HG03025 (cell line): ENCODE results near the gene MYBBP1A.

Experiments used
- ATAC-seq: cut with Tn5 transposase; IDR thresholded peaks from one replicate; pipeline ENCODE4 v1.9.1; 2021; ENCODE audit warnings: mild to moderate bottlenecking, moderate library complexity; ENCODE audit not compliant: unreplicated experiment, low FRiP score

The MYBBP1A gene

DNA sequence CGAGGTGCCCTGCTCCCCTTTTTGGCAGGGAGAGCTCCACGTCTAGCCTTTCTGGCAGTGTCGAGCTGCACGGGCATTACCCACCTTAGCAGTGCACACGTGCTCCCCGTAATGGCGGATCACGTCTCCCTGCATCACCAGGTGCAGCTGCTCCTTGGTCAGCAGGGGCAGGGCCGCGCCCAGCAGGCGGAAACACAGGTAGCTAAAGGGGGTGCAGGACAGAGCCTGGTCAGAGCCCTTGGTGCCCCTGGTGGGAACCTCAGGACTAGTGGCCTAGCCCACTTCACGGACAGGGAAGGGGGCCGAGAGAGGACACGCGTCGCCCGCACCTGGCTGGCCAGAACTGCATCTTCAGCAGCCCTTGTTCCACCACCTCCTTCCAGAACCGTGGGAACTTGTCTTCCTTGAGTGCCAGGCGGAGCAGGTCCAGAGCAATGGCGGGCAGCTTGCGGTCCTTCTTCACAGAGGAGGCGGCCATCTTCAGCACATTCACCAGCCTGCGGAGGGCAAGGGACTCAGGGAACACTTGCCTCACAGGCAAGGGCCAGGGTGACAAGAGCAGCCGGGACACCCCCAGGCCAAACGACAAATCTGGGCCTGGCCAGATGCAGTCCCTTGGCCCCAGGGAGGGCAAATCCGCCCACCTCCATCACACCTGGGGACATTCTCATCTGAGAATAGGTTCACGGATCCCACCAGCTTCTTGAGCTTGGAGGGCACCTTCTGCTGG is 3.2 kb downstream of the MYBBP1A start:
- no peak for ATAC-seq

DNA sequence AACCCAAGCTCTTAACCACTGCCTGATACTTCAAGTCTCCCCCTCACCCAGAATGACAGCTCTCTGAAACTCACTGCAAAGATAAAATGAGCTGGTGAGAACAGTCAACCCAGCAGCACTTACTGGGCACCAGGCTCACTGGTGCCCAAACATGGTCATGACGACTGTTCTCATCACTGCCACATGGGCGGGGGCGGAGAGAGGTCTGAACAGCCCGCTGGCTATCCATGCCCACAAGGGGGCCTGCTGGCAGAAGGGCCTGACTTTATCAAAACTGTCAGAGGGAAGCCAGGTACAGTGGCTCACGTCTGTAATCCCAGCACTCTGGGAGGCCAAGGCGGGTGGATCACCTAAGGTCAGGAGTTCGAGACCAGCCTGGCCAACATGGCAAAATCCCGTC is 4.0 kb downstream of the MYBBP1A start:
- ATAC-seq: no peak

DNA sequence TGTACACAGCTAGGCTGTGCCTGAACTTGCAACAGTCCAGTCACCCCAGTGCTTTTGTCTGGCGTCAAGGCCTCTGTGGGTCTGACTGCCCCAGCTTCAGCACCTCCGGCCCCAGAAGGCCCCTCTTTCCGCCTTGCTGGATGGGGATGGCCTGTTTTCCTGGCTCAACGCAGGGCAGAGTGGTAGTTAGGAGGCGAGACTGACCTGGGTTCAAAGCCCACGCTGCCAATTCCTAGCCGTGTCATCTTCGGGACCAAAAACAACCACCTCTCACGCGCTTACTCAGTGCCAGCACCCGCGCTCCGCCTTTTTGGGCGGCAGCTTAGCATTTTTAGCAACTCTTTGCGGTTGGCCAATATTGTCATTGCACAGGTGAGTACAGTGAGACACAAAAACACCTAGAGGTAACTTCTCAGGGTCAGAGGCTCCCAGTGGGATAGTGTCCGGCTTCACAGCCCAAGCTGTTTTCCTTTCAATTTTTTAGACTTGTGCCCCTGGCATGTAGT is 4.6 kb downstream of the MYBBP1A start:
- no peak for ATAC-seq

DNA sequence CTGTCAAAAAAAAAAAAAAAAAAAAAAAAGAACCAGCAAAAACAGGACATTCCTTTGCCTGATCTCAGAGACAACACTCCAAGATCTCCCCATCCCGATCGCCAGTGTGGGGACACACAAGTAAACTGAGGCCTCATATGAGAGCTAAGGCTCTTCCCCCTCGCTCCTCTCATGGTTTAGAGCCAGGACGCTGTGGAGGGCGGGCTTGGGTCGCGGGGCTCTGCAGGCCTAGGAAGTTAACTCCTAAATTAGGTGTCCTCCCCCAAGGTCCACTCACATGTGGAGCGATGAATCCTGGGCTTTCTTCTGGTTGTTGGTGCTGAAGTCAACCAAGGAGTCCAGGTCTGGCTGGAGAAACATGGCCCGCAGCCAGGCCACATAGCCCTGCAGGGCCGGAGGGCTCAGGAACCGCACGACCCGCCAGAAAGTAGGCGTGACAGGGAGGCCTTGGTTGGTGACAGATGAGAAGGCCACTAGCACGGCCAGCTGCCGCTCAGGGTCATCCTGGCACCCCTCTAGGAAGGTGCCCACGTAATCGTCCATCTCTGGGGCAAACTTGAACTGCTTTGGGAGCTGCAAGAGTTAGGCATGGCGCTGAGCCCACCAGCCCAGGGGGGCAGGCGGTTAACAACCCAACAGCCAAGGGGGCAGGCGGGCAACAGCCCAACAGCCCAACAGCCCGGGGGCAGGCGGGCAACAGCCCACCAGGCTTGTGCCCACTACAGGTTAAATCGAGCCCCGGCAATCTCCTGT is 5.2 kb downstream of the MYBBP1A start:
- ATAC-seq: no peak

DNA sequence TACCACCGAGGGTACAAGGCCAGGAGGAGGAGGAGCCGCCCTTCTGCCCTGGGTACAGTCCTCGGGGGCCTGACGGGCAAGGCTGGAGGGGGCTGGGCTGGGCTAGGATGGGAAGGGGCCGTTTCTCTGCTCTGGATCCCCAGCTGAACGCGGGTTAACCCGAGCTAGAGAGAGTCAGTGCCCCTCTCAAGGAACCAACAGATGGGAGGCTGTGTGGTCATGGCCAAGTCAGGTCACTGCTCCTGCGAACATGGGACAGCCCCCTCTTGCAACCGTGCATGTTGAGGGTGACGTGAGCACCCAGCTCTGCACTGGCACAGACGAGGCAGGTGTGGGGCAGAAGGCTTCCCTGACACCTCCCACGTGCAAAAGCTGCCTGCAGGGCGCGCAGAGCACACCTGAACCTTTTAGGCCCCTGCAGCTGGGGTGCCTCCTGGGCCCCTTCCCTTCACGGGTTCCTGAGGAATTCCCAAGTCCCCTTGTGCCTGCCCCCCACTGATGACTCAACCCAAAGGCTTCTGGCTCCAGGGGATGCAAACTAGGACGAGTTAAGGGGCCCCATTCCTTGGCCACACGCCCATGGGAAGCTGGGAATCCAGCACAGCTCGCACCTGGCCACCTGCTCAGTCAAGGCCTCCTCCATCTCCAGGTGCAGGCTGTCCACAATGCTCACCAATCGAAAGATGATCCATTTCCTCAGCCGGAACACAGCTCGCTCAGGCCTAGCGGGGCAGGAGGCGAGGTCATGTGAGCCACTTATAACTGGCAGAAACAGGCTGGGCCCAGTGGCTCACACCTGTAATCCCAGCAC is 6.3 kb downstream of the MYBBP1A start:
- ATAC-seq: no peak

DNA sequence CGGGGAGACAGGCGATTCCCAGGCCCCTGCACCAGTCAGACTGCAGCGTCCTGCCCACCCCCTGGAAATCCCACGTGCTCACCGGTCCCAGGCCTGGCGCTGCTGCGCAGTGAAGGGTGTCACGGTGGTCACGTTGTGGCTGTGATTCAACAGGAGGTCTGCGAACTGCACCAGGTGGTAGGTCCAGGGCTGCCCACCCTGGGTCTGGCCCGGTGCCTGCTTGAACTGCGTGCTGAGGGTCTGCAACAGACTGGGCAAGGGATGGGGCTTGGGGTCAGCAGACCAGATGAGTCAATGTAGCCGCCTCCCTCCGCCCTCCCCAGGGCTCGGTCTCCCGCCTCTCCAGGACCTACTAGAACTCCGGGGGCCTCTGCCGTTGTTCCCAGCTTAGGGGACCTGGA is 7.1 kb downstream of the MYBBP1A start:
- ATAC-seq: no peak

DNA sequence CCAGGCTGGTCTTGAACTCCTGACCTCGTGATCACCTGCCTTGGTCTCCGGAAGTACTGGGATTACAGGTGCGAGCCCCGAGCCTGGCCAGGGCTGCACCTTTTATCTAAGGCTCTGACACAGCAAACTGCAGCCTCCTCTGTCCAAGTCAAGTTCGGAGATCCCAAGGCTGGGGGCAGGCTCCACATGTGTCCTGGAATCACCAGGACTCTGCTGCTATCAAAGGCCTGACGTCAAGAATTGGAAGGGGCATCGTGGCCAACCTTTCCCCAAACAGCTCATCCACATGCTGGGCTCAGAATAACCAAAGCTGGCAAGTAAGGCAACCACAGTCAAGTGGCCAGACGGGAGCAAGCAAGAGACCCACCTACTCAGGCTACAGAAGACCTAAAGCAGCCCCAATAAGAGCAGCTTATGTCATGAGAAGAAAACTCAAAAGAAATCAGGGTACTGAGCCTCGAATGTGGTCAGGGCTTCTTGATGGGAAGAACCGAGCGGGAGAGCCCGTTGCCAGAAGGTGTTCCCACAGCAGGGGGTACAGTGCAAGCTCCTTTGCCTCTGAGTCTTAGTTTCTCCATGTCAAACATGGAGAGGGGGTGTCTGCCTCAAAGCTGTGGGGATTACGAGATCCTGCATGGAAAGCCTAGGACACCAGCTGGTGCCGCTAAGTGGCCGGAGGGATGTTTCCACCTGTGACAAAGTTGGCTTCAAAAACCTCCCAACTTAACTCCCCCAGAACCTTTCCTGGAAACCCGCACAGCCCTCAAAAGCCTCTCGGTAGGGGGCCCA is 7.9 kb downstream of the MYBBP1A start:
- ATAC-seq: no peak

DNA sequence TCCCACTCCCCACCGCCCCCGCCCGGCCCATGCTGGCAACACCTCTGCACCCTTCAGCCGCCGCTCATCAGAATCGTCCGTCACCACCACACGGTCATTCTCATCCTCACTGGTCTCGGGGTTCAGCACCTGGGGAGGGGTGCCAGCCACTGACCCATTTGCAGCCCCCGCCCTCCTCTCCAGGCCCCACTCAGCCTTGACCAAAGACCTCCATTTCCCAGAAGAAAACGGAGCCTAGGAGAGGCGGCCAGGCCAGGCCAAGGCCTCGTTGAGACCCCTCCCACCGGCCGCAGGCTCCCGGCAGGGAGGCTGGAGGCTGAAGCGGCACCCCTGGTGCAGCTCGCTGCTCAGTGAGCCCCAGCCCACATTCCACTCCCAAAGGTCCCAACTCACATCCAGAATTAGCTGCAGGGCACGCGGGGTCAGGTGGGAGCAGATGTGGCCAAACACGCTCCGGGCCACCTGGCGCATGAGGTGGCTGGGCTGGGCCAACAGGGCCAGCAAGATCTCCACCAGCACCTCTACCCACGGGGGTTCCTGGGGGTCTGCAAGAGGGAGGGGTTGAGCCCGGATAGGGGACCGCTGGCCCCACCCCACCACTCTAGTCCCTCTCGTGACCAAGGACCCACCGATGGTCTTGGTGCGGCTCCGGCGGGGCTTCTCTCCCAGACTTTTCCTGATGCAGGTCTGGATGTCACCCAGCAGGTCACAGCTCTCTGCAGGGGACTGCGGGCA is 9.8 kb downstream of the MYBBP1A start:
- no peak for ATAC-seq

DNA sequence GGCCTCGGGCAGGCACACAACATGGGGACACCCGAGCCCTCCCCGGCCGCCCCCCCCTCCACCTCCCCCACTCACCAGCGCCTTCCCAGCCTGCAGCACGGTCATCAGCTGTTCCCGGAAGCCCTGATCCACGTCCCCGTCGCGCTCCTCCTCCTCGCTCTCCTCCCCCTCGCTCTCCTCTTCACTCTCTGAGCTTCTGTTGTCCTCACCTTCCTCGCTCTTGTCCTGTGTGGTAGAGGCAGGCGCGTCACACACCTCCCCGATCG is 10.3 kb downstream of the MYBBP1A start:
- no peak for ATAC-seq

DNA sequence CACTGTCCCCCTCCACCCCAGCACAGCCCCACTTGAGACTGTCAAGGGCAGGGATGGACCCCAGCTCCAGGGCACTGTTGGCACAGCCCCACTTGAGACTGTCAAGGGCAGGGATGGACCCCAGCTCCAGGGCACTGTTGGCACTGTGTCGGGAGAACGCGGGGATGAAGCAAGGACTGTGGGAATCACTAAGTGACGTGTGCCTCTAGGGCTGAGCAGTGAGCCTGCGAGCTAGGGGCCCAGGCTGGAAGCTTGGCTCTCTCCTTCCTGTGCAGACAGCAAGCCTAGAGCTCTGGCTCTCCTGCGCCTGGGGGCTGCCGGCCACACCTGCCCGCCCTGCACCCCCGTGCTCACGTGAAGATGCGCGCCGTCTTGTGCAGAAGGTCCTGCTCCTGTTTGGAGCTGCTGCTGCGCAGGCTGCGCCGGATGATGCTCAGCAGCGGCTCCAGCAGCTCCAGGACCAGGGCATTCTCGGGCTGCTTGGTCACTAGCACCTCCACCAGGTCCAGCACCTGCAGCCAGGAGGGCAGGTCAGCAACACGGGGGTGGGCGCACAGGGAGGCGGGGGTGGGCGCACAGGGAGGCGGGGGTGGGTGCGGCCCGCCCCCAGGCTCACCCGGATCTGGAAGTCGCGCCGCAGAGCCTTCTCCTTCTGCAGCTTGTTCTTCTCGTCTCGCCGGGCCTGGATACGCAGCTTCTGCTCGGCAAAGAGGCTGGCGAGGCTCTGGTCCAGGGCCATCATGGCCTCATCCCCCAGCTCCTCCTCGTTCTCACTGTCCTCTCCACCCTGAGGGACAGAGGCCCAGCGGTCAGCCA is 10.8 kb downstream of the MYBBP1A start:
- no peak for ATAC-seq

DNA sequence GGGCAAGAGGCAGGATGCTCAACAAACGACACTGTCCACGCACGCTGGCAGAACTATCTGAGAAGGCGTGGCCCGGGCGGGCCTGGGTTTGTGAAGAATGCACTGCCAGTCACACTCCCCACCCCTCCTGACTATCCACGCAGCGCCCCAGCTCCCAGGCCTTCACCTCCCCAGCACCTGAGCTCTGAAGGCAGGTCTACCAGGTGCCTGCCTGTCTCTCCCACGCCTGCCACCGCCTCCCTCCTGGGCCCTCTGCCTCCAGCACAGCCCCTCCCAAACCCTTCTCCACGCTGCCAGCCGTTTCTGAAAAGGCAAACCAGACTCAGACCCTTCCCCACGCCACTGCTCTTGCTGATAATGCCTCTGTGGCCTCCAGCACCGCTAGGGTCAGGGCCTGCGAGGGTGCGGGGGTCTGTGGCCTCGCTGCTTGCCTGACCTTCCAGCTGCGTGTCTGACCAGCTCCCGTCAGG is 11.6 kb downstream of the MYBBP1A start:
- ATAC-seq: no peak

DNA sequence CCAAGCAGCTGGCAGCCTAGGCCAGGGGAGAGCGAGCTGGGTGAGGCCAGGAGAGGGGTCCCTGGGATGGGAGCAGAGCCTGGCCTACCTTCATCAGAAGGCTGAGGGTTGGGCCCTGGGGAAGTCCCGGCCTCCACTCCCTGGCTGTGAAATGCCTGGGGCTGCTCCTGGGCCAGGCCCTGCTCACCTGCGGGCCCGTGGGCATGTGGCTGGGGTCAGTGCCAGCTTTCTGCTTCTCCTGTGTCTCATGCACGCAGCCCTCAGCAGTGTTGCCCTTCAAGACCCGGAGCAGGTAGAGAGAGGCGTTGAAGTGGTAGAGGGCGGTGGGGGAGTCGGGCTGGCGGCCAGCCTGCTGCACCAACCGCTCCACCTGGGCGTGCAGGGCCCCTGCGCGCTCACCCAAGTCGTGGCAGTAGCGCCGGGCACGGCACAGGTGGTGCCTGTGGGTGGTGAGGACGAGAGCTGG is 12.4 kb downstream of the MYBBP1A start:
- ATAC-seq: no peak

DNA sequence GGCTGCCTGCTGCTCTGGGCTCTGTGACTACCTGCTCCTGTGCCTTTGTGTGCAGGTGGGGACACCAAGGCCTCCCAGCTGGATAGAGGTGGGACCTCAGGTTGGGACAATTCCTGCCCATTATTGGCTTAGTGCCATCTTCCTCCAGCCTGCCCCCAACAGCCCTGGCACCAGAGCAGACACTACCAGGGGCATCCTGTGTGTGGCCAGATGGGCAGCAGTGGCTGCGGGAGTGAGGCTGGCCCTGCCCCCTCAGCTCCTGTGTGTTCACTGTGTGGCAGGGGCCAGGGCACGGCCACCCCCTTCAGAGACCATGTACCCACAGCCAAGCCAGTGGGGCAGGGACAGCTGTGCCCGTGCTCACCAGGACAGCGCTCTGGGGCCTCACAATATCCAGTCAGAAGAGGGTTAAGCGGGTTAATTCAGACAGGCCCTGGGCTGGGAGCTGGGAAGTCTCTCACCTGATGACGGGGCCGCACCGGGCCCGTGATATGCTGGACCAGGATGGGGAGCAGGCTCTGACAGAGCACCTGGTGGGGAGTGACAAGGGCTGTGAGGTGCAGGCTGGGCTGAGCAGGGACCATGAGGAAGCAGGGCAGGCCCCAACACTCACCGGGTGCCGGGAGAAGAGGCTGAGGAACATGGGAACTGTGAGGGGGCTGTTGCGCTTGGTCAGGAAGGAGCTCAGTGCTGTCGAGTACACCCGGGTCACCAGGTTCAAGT is 13.0 kb downstream of the MYBBP1A start:
- ATAC-seq: no peak

DNA sequence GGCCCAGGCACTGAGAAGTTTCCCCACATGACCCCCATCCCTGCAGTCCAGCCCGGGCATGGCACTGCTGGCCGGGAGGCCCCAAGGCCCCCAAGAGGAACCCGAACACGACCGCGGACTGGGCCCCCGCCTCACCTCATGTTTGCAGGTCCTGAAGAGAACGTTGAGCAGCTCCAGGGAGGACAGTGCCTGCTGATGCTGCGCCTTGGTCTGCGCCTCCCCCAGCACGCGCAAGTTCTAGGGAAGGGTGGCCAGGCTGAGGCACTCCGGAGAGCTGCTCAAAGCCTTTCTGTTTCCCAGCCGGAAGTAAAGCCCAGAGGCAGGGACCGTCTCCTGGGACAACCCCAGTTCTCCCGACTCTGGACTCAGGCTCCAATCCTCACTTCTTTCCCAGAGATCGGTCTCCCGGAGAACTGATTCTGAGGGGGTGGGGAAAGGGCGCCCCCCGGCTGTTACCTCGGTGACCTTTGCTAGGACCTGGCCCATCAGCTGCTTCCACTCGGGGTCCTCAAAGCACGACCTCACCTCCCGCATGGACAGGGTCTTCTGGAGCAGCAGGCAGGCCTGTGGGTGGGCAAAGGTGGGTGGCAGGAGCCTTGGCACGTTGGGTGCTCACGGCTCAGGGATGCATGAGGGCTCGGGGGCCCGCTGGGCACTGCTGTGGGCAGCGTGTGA is 13.7 kb downstream of the MYBBP1A start:
- ATAC-seq: no peak

DNA sequence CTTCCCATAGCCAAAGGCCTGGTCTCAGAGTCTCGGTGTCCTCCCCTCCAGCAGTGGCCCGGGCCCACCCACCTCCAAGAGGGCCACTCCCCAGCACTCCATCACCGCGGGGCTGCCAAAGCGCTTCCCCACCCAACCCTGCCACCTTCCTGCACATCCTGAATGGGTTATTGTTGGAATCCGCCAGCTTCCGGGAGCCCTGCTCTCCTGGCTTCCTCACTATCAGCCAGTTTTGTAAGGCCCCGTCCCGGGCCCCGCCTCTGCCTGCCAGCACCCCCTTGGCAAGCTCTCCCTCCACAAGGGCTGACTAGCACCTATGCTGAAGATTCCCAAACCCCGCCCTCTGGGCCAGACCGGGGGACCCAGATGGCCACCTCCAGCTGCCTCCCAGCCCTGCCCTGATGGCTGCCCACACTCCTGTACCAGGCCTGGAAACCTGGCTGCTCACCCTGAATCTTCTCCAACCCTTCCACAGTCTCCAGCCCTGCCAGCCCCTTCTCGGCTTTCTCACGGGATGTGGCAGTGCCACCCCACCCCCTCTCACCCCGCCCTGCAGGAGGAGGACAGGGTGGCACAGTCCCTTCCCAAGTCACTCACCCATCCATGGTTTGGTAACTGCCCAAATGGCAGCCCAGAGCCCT is 14.4 kb downstream of the MYBBP1A start:
- ATAC-seq: no peak

DNA sequence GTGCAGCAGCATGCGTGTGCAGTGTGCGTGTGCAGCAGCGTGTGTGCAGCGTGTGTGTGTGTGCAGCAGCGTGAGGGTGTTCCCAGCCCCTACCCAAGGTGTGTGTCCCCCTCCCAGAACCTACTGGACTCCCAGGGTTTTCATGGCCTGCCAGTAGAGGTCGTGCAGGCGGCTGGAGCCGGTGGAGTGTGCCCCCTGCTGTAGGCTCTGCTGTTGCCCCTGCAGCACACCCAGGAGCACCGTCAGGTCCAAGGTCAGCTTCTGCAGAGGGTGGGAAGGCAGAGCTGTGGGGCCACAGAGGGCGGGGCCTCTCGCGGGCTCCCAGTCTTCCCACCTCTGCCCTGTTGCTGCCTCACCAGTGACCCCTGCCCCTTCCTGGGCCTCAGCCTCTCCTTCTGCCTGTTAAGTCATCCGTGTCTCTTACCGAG is 14.9 kb downstream of the MYBBP1A start:
- ATAC-seq: no peak

DNA sequence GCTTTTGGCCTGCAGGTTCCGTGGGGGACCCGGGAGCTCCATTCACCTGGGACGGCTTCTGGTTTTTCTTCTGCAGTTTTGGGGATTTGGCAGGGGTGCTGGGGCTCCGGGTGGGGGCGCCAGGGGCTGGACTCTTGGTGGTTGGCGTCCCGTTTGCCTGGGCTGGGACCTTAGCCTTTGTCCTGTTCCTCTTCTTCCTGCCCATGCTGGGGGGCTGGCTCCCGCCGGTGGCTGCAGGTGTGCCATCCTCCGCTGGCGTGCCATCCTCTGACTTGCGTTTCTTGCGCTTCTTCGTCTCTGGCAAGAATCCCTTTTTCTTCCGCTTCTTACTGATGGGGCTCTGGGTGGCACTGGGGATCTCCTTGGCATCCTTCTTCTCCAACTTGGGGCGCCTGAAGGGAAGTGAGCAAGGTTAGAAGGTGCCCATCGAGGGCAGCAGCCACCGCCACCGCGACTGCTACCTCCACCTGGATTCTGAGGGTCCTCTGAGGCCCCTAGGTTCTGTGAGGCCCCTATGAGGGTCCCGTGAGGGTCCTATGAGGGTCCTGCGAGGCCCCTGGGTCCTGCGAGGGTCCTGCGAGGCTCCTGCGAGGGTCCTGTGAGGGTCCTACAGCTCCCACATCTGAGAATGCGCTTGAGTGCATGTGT is 15.5 kb downstream of the MYBBP1A start:
- no peak for ATAC-seq
